CD1c-positive myeloid dendritic cell (primary cell): ENCODE results near the gene RENBP.
A peak's percentile ranks its signal among the peaks of the same experiment; 100 is the strongest.

ENCODE experiments used
- DNase-seq: peaks from one replicate; pipeline ENCODE4 v3.0.0-alpha.2; 2016; ENCODE audit errors: extremely low spot score

The RENBP gene

GRCh38 chrX:153920546-153920945, 23.9 kb downstream of the RENBP start:
- DNase-seq = no peak

DNA sequence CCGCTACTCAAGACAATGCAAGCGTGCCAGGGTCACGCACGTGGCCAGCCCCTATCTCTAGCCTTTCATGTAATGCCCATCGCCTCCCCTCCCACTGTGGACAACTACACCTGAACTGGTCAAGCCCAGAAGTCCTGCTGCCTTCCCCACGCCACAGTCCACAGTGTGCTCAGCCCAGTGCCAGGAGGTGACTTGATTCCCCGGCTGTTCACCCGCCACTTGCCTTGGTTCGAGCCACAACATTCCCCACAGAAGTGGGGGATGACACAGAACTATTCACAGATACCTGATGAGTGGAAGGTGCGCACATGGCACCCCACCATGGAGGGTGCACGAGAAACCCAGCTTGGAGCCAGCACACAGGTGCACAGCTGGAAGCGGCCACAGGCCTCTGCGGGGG, 25.2 kb downstream of the RENBP start:
- DNase-seq = no peak

DNA sequence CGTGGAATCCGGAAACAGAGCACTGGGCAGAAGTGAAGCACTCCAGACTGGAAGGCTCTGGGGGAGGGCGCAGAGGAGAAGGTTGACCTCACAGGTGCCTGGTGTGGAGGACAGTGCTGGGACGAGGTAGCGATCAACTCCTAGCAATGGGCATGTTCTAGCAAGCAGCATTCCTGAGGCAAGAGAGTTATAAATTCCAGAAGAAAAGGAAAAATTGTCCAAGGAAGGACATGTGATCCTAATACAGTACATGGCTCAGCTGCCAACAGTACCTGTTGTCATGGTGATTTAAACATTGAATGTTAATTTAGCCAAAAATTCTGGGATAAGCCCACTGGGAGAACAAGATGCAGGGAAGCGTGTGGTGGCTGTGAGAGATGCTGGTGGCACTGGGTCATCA, 26.6 kb downstream of the RENBP start:
- no peak for DNase-seq

DNA sequence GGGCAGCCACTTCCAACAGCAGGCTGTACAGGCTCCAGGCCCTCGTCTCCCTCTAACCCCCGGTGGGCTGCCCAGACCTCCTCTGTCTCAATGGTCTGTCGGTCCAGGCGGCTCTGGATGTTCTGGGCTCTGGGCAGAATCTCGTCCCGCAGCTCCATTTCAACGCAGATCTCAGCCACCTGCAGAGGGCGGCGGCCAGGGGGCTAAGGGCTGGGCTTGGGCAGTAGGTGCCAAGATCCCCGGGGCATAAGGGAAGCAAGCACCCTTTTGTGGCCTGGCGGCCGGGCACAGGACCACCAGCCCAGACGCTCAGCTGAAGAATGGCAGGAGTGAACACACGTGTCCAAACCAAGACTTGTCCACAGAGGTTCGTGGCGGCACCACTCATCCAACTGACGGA, 30.7 kb downstream of the RENBP start:
- DNase-seq = no peak

- DNase-seq = no peak
Observed at GRCh38 chrX:153913211-153913610, 31.2 kb downstream of the RENBP start.

DNA sequence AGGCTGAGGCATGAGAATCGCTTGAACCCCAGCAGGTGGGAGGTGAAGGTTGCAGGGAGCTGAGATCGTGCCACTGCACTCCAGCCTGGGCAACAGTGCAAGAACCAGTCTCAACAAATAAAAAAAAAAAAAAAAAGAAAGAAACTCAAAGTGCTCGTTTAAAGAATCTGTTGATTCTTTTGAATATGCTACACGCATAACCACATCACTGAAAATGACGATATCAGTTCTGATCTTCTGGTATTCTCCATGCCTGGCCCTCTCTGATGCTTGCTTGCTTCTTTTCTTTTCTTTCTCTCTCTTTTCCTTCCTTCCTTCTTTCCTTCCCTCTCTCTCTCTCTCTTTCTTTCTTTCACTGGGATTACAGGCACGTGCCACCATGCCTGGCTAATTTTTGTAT, 32.6 kb downstream of the RENBP start:
- DNase-seq = no peak

DNA sequence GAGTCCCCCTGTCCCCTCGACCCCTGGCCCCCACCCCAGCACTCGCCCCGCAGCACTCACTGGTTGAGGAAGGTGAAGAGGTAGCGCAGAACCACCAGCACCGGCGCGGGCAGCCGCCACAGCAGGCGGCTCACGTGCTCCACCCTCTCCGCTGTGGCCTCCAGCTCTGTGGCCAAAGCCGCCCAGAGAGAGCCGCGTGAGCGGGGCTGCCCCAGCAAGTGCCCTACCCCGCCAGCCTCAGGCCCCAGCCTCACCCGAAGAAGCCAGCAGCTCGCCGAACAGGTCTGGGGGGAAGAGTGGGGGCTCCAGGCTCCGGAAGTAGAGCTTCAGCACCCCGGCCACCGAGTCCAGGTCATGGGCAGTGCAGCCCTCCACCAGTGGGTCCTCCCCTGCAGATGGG, 34.0 kb downstream of the RENBP start:
- DNase-seq = no peak

DNA sequence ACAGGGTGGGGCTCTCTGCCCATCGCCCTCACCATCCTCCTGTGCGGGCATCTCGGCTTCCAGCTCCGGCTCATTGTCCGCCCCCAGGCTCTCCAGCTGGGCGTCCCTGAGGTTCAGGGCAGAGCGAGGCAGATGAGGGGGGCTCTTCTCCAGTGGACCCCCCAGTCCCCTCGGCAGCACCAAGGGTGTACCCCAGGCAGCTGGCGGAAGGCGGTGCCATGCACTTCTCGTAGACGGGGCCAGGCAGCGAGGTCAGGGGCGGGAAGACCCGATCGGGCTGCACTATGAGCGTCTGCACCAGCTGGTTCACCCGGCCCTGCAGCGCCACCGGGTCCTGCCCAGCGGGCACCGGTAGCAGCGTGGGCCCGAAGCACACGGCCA, 34.5 kb downstream of the RENBP start:
- no peak for DNase-seq

GRCh38 chrX:153909024-153909979, 35.1 kb downstream of the RENBP start:
- no peak for DNase-seq

DNA sequence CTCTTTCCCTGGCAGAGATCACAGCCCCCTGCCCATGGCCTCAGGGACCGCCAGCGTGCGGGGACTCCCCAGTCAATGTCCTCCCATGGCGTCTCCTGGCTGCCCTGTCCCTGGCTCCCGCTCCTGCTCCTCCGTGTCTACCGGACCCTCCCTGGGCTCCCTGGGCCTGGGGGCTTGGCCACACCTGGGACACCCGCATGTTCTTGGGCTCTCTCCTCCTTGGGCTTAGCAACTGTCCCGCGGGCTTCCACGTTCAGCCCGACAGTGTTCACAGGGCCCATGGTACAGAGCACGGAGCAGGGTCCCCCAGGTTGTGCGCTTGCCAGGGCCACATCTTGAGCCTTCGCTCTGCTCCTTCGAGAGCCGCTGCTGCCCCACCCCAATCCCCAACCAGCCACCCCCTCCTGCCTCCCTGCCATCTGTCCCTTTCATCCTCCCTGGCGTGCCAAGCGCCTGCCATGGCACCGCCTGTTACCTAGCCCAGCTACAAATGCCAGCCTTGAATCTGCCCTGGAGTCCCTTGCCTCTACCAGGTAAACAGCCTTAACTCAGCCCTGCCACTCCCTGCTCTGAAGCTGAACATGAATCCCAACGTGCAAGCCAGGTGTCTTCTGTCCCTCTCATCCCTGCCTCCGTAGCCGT, 36.1 kb downstream of the RENBP start:
- DNase-seq = no peak

- DNase-seq = no peak
Observed at GRCh38 chrX:153907456-153907855, 37.0 kb downstream of the RENBP start.

GRCh38 chrX:153906126-153906917, 38.1 kb downstream of the RENBP start:
- no peak for DNase-seq

- DNase-seq = no peak
Observed at GRCh38 chrX:153905481-153906095, 38.9 kb downstream of the RENBP start.

DNA sequence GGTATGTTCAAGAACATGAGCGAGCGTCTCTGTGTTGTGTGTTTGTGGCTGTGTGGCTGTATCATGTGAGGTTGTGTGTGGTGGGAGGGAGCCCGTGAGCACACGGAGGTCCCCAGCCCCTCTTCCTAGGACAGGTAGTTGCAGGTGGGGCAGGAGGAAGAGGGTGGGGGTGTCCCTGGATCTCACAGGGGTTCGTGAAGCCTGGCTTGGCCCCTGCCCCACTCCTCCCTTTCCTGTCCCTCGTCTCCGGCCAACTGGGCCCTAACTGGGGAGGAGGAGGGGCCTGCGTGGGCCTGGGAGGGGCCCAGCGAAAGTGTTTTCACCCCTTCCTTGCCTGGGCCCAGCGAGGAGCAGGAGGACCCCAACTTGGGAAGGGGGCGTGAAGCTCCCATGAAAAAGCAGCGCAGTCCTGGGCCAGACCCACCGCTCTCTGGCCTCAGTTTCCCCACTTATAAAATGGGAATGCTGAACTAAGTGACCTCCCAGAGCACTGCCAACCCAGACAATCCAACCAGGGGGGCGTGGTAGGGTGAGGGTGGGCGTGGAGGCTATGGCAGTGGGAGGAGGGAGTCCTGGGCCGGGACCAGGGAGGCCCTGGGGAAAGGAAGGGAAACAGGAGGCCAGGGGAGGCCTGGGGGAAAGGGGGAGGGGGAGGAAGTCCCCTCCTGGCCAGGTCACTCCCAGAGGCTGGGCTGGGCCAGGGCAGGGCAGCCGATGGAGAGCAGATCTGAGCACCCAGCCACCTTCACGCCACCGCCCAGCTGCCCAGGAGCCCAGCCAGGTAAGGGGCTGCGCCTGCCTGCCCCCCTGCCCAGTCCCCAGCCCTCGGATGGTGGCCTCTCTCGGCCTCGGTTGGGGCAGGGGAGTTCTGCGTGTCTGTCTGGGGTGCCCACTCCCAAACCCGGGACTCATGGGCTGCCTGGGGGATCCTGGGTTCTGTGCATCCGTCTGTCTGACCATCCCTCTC, 40.2 kb downstream of the RENBP start, which contains the start of gene AVPR2:
AVPR2 (plus strand) TSS at position 683 of the 967 bp plus-strand sequence. CDS start 473 bp downstream, outside the sequence.
- DNase-seq = no peak

GRCh38 chrX:153903238-153903980, 41.0 kb downstream of the RENBP start:
- DNase-seq = no peak

- DNase-seq = no peak
Observed at GRCh38 chrX:153902385-153902784, 42.1 kb downstream of the RENBP start.

- DNase-seq = peak; percentile 15
Observed at GRCh38 chrX:153901753-153902140, 42.7 kb downstream of the RENBP start.

DNA sequence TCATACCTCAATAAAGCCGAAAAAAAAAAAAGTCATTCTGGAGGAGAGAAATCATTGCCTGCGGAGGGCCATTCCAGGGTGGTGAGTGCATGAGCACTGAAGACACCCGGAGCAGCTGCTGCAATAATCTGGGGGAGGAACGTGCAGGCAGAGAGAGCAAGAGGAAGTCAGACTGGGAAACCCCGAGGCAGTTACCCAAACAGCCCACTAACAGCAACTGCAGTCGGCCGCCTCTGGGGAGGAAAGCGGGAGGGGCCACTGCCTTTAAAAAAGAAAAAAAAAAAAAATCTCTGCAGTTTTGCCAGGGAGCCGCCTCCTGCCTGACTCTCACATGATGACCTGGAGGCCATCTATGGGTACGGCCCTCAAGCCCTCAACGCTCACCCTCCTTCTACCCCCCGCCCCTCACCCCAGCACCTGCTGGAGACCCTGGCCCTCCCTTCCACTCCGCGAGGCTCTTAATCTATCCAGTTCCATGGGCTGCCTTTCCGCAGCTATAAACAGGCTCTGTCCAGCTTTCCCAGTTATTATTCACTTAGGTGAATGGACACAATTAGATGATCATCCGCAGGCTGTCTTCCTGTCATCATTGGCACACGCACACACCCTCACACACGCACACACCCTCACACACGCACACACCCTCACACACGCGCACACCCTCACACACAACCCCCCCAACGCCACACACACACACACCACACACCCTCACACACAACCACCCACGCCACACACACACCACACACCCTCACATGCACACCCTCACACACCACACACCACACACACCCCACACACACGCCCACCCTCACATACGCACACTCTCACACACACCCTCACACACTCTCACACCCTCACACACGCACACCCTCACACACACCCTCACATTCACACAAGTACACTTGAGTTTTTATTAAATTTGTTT, 43.4 kb downstream of the RENBP start:
- peak; percentile 85 for DNase-seq

DNA sequence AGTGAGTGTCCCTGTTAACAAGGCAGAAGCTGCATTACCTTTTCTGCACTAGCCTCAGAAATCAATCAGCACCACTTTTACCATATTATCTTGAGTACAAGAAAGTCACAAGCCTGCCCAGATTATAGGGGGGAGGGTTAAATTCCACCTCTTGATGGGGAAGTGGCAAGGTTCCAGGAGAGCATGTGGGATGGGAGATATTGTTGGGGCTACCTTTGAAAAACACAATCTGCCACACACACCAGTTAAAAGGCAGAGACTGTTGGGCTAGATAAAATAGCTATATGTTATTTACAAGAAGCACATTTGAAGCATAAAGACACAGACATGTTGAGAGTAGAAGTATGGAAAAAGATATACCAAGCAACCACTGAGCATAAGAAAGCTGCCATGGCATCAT, 46.5 kb downstream of the RENBP start:
- no peak for DNase-seq
